Esophagus squamous epithelium (tissue), 5 donors: ENCODE results near the gene TSPAN13. TPM values are rescaled to one million over a fixed set of nuclear protein-coding genes. Genes with fewer than 3 reads are reported as not detected.

ENCODE experiments used
- DNase-seq: peaks from one replicate; lab custom pipeline; 2025; lab: John Stamatoyannopoulos, UW
- H3K27ac ChIP-seq, 4 donors: fragments of 200-600 bp; sonication (generic); one replicate each; pipeline ENCODE4 v1.5.1; 2016 to 2019; ENCODE audit warnings: mild to moderate bottlenecking in 1 of 4
- H3K27me3 ChIP-seq, 4 donors: fragments of 200-600 bp; sonication (generic); 1 replicate in 3 of 4; 2 replicates in 1 of 4; pipeline versions ENCODE4 v1.5.1 to v1.6.0; 2017 to 2021; ENCODE audit warnings: antibody characterized with exemption in 1 of 4
- H3K36me3 ChIP-seq, 3 donors: fragments of 200-600 bp; sonication (generic); one replicate each; pipeline ENCODE4 v1.5.1; 2016 to 2019
- H3K4me1 ChIP-seq, 3 donors: fragments of 200-600 bp; sonication (generic); one replicate each; pipeline ENCODE4 v1.5.1; 2017 to 2019
- H3K4me3 ChIP-seq, 4 donors: fragments of 200-600 bp; sonication (generic); 1 replicate in 3 of 4; 2 replicates in 1 of 4; pipeline ENCODE4 v1.5.1; 2016 to 2019; ENCODE audit warnings: mild to moderate bottlenecking in 2 of 4, moderate library complexity in 1 of 4
- H3K9me3 ChIP-seq, 3 donors: fragments of 200-600 bp; sonication (generic); one replicate each; pipeline ENCODE4 v1.5.1; 2016 to 2019
- POLR2A ChIP-seq, 4 donors: fragments of 450-650 bp; IDR thresholded peaks; one replicate each; pipeline ENCODE4 v1.6.1; 2017; ENCODE audit warnings: antibody characterized with exemption in 4 of 4, mild to moderate bottlenecking in 4 of 4, moderate library complexity in 3 of 4
- WGBS, 2 donors: methylation state at CpG; one replicate each; pipeline ENCODE4 v1.1.5; 2018; 5-methylcytosine and 5-hydroxymethylcytosine counted together
- intact Hi-C: fragments of 100-400 bp; cut with DNase I; formaldehyde crosslinking; loops from one replicate; pipeline ENCODE4 v1.15.0; 2022
- total RNA-seq, 4 donors: library from RNA; depleted of rRNA; stranded (reverse); fragments of >200 nt; gene quantifications; one replicate each; pipeline ENCODE4 v1.1.0, GENCODE V29; 2016
- TF ChIP-seq, protein P1 (sequence below), 6 experiments: fragments of 450-650 bp in 4 of 6; fragments of 200-600 bp in 2 of 6; sonication (generic) in 2 of 6; IDR thresholded peaks; one replicate each; pipeline ENCODE4 v1.5.1; 2016 to 2019; ENCODE audit warnings: antibody characterized with exemption in 6 of 6, mild to moderate bottlenecking in 4 of 6, moderate library complexity in 4 of 6
- donor health status: DM: yes; HTN: yes; CAD: no.

Gene TSPAN13
- total RNA-seq, 4 donors from 2014 or later = 9.5 to 16.7 (median 12.1) TPM

- Histone ChIP-seq H3K27me3 (no peaks in the 10 kb centered on the region), H3K27ac (no peak overlapping the region), H3K36me3 (no peaks in the 10 kb centered on the region), H3K4me3 (no peak overlapping the region), H3K4me1 (peaks cover 0 to 12% (median 0%) of the 10 kb centered on the region in 3 donors), H3K9me3 (no peaks in the 10 kb centered on the region)
- no peak for DNase-seq
- intact Hi-C loops = no loop called here
- WGBS, 2 donors = 74 to 79% methylated on average over 4 of the region's 4 CpGs
- TF ChIP-seq, protein P1, sequence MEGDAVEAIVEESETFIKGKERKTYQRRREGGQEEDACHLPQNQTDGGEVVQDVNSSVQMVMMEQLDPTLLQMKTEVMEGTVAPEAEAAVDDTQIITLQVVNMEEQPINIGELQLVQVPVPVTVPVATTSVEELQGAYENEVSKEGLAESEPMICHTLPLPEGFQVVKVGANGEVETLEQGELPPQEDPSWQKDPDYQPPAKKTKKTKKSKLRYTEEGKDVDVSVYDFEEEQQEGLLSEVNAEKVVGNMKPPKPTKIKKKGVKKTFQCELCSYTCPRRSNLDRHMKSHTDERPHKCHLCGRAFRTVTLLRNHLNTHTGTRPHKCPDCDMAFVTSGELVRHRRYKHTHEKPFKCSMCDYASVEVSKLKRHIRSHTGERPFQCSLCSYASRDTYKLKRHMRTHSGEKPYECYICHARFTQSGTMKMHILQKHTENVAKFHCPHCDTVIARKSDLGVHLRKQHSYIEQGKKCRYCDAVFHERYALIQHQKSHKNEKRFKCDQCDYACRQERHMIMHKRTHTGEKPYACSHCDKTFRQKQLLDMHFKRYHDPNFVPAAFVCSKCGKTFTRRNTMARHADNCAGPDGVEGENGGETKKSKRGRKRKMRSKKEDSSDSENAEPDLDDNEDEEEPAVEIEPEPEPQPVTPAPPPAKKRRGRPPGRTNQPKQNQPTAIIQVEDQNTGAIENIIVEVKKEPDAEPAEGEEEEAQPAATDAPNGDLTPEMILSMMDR (IDR thresholded peaks at IDR 0.05) = no peak
- no peak for TF ChIP-seq POLR2A (IDR thresholded peaks at IDR 0.05)
Measured at GRCh38 chr7:16812542-16813231, 59.1 kb downstream of the TSPAN13 start.

DNA sequence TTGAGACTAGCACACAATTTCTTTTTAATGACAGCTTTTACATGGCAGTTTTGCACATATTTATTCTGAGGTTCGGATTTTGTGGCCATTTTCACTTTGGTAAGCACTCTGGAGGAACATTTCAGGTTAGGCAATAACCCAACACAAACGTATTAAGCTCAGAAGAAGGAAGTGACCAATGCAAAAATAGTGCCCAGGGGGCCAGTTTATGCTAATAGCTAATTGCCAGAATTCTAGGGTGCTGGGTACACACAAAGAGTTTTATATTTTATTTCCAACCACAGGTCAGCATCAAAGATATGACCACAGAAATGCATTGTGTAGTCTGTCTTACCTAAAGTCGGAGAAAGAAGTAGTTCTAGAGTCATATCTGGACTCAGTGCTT is 59.7 kb downstream of the TSPAN13 start:
- Histone ChIP-seq H3K27me3 (no peaks in the 10 kb centered on the region), H3K36me3 (no peaks in the 10 kb centered on the region), H3K4me1 (peaks cover 0 to 17% (median 0%) of the 10 kb centered on the region in 3 donors), H3K27ac (no peak overlapping the region), H3K4me3 (no peak overlapping the region), H3K9me3 (no peaks in the 10 kb centered on the region)
- DNase-seq = no peak
- TF ChIP-seq, protein P1 (IDR thresholded peaks at IDR 0.05) = no peak
- intact Hi-C loops = no loop called here
- WGBS, 2 donors = 44 to 59% methylated on average over 3 of the region's 3 CpGs

DNA sequence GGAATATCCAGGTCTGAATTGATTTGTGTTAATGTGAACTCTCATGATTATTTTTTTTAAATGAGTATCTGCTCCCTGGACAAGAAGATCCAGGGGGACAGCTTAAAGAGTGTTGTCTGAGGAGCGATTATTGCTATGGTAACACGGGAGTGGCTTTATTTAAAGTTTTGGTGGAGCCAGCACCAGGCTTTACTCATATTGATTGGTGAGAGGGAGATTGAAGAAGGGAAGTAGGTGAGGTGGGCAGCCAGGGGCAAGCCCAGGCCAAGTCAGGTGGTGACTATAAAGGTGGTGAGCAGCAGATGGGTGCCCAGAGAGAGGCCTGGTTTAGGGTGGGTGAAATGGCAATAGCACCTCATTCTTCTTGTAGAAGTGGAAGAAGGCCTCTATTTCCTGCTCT is 61.4 kb downstream of the TSPAN13 start:
- no peaks in the 10 kb centered on the region for H3K36me3 ChIP-seq
- no peak overlapping the region for H3K4me3 ChIP-seq
- 64 to 81% methylated on average over 2 of the region's 2 CpGs for WGBS, 2 donors
- no peak for TF ChIP-seq POLR2A (IDR thresholded peaks at IDR 0.05)
- TF ChIP-seq, protein P1 (IDR thresholded peaks at IDR 0.05) = no peak
- no peak for DNase-seq
- H3K4me1 ChIP-seq = peaks cover 0 to 18% (median 0%) of the 10 kb centered on the region in 3 donors
- no peak overlapping the region for H3K27ac ChIP-seq
- no peaks in the 10 kb centered on the region for H3K9me3 ChIP-seq
- H3K27me3 ChIP-seq = no peaks in the 10 kb centered on the region
- intact Hi-C loops = no loop called here

DNA sequence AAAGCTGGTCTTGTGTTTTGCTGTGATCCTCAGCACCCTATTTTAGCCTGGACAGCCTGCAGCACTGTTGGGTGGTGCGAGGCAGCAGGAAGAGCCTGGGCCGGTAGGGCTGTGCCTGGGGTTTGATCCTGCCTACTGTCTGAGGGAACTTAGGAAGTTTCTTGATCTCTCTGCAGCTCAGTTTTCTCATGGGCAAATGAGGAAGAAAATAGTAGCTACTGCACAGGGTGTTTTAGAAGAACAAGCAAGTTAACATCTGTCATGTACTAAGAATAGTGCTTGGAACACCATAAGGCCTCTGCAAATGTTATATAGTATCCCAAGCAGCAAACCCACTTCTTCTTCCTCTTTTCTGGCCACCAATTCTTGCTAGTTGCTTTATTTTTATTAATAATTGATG is 63.3 kb downstream of the TSPAN13 start:
- no peak for DNase-seq
- H3K4me1 ChIP-seq = peaks cover 0 to 18% (median 0%) of the 10 kb centered on the region in 3 donors
- H3K27me3 ChIP-seq = no peaks in the 10 kb centered on the region
- peak overlapping the region in 1 of 4 donors; percentile 46 for H3K27ac ChIP-seq
- H3K9me3 ChIP-seq = no peaks in the 10 kb centered on the region
- intact Hi-C loops = no loop called here
- 45 to 54% methylated on average over 2 of the region's 2 CpGs for WGBS, 2 donors
- TF ChIP-seq POLR2A (IDR thresholded peaks at IDR 0.05) = no peak
- H3K4me3 ChIP-seq = no peak overlapping the region
- H3K36me3 ChIP-seq = no peaks in the 10 kb centered on the region

GRCh38 chr7:16817536-16817935 is 64.0 kb downstream of the TSPAN13 start:
- H3K9me3 ChIP-seq = no peaks in the 10 kb centered on the region
- H3K4me3 ChIP-seq = no peak overlapping the region
- TF ChIP-seq, protein P1 (IDR thresholded peaks at IDR 0.05) = no peak
- no peak for TF ChIP-seq POLR2A (IDR thresholded peaks at IDR 0.05)
- intact Hi-C loops = no loop called here
- WGBS, 2 donors = 25 to 52% methylated on average over 1 of the region's 1 CpG
- DNase-seq = no peak
- peak overlapping the region in 1 of 4 donors; percentile 44 for H3K27ac ChIP-seq
- H3K36me3 ChIP-seq = no peaks in the 10 kb centered on the region
- H3K4me1 ChIP-seq = peaks cover 0 to 18% (median 0%) of the 10 kb centered on the region in 3 donors
- H3K27me3 ChIP-seq = no peaks in the 10 kb centered on the region
